GM18951 (cell line): ENCODE results near the gene BOD1.

Experiments
- POLR2A ChIP-seq: IDR thresholded peaks from 4 replicates; pipeline ENCODE4 v1.6.1; 2011; ENCODE audit warnings: mild to moderate bottlenecking; ENCODE audit not compliant: insufficient read length, insufficient read depth; ENCODE audit errors: extremely low read depth
- in situ Hi-C: fragments of 300-500 bp; cut with MboI; formaldehyde crosslinking; loops from one replicate; pipeline ENCODE4 v1.12.0; 2022; ENCODE audit warnings: low sequenced_read_pairs, mixed read lengths, inconsistent platforms; ENCODE audit not compliant: unreplicated experiment

The BOD1 gene

GRCh38 chr5:173646692-173647091, 30.2 kb upstream of the BOD1 start:
- no peak for TF ChIP-seq POLR2A
- in situ Hi-C loops: no loop called here

- in situ Hi-C loops: no loop called here
- no peak for TF ChIP-seq POLR2A
These were observed 29.6 kb upstream of the BOD1 start for GRCh38 chr5:173645890-173646574.

GRCh38 chr5:173645437-173645807, 29.0 kb upstream of the BOD1 start:
- no peak for TF ChIP-seq POLR2A
- in situ Hi-C loops: no loop called here

- in situ Hi-C loops: no loop called here
- TF ChIP-seq POLR2A: no peak
These were observed 28.4 kb upstream of the BOD1 start for GRCh38 chr5:173644673-173645436.

DNA sequence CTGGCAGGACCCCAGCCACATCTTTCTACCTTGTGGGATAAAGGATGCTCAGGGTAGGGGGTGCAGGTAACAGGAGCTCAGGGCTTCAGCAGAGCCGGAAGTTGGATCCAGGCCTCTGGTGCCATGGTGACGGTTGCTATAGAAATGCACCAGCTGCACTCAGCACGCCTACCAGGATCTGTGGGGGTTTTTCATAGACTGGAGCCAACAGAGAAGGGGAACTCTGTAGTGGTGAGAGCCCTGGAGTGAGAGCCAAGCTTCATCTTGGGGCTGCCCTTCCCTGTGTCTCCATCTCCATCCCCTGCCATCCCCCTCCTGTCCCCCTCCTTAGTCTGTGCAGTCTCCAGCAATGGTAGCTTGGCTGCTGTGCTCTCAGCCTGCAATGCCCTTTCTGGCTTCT, 27.5 kb upstream of the BOD1 start:
- no peak for TF ChIP-seq POLR2A
- in situ Hi-C loops: no loop called here

DNA sequence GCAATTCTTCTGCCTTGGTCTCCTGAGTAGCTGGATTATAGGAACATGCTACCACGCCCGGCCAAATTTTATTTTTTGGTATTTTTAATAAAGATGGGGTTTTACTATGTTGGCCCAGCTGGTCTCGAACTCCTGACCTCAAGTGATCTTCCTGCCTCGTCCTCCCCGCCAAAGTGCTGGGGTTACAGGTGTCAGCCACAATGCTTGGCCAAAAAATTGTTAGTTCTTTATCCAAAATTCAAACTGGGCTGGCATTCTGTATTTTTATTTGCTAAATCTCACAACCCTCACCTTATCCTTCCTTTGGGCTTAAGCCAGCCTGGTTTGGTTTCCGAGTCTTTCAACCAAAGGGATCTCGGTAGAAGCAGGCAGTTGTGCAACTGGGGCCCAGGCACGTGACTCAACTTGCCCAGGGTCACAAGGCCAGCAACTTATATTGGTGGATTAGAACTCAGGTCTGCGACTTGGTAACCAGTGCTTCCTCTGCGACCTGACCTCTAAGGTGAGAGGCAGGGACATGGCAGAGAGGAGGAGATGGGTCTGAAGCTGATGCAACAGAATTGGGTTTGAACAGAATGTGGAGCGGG, 26.5 kb upstream of the BOD1 start:
- in situ Hi-C loops: no loop called here
- no peak for TF ChIP-seq POLR2A

DNA sequence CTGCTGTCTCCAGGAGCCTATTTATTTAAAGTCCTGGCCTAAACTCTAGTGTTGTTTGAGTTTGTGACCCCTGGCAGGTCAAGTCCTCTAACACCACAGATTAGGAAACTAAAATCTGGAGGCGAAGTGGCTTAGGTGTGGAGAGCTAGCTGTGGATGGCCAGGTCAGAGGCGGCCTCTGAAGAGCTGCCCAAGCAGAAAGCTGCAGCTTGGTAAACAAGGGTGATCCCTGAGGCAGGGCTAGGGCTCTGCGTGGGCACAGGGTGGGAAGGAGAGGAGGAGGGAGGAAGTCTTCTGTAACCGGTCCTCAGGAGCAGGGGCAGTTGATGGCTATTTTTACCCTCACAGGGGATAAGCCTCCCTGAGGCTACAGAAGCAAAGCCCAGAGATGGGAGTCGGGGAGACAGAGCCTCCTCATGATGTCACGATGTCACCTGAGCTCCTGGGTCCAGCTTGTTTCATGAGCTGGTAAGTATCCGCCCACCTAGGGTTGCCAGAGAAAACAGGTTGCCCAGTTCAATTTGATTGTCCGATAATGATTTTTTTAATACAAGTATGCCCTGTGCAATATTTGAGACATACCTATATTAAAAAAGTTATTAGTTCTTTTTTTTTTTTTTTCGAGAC, 25.9 kb upstream of the BOD1 start:
- no peak for TF ChIP-seq POLR2A
- in situ Hi-C loops: no loop called here

- in situ Hi-C loops: no loop called here
- TF ChIP-seq POLR2A: no peak
These were observed 23.8 kb upstream of the BOD1 start for GRCh38 chr5:173640156-173640804.

DNA sequence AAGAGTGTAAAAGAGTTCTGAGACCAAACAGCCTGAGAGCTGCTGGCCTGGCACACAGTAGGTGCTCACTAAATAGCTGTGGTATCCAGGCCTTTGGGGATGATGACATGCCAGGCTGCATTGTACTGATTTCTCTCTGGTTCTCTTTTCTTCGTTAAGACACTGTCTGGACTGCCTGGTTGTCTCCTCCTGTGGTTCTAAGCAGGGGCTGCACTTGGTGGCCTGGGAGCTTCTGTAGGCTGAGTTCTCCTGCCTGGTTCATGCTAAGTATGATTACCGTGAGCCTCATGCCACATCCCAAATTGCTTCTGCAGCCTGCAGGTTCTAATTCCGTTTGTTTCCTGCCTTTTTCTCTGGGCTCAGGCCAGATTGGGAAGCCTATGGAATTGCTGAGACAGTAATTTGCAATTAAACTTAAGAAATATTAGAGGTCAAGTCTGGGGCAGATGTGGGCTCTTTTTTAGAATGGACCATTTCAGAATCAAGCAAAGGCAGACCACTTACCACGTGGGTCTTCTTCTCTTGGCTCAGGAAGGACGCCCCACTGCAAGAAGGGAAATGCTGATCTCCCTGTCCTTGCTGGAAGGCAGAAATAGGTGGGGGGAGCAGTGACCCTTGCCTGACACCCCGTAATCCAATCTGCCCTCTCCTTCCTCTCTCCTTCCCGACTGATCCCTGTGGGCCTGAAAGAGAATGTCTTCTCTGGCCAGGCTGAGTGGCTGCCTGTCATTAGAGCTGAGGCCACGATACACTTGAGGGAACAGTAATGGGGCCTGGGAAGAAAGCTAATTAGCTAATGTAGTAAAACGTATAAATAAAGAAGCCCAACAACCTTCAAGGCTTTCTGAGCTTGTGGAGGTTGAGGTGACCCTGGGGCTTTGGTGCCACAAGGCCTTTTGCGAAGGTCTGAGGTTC, 21.9 kb upstream of the BOD1 start:
- in situ Hi-C loops: no loop called here

GRCh38 chr5:173637340-173637739, 20.9 kb upstream of the BOD1 start:
- TF ChIP-seq POLR2A: no peak
- in situ Hi-C loops: no loop called here

More for the DNA sequence above, 21.9 kb upstream of the BOD1 start:
- TF ChIP-seq POLR2A: no peak

- in situ Hi-C loops: no loop called here
- no peak for TF ChIP-seq POLR2A
These were observed 18.1 kb upstream of the BOD1 start for GRCh38 chr5:173634465-173634983.

DNA sequence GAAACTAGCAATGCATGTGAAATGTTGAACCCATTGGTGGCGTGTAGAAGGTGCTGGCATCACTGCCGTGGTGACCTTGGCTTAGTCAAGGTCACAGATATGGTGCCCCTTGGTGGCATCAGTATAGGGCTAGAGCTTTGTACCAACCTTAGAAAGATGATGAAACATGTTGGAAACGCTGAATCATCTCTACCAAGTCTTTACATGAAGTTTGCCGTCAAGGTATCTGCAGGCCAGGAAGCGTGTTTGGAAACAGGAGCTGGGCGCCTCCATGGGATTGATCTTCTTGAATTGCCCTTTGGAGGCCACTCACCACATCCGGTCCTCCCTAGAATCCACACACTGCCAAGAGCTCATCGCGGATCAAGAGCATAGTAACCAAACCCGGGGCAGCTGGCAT, 16.9 kb upstream of the BOD1 start:
- in situ Hi-C loops: no loop called here
- TF ChIP-seq POLR2A: no peak
